GM03348 (cell line): ENCODE measurements around the gene ZNF835.
"Not testable (repeated sequence)": the region's sequence is repeated elsewhere in the genome, so short reads cannot be mapped to it uniquely, and the experiment has no call there.

Source experiments
- DNase-seq: peaks from one replicate; pipeline ENCODE4 v3.0.0; 2012; ENCODE audit warnings: low spot score

ZNF835 gene

DNA sequence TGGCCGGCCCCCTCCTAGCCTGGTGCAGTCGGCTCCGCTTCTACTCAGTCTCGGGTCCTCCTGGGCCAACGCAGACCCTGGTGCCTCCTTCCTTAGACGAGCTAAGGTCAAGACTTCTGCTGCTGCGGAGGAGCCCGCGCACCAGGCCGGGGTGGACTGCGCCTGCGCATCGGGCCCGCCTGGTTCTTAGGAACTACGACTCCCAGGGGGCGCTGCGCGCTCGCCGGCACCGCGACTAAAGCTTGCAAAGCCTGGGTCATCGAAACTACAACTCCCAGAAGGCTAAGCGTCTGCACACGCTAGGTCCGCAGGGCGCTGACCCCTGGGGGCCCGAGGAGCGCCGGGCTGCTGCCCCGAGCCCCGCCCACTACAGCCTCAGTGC, at the start of gene ZNF835:
ZNF835 (minus strand) TSS at position 145 of the 382 bp plus-strand sequence. CDS start 6,559 bp downstream, outside the sequence.
- peak; percentile 36 for DNase-seq

DNA sequence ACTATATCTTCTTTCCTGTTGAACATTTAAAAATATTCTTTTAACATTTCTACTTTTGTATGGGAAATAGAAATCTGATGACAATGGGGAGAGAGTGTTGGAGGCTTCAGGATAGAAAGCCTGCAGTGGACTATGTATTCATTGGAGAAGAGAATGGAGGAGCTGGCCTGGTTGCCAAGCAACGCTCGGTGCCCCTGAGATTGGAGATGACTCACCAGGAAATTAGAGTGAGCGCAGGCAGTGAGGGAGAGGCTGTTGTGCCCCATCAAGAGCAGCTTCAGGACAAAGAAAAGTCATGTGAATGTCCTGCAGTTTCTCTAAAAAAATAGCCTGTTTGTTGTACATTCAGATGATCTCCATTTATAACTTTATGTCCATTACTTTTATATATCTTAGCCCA, 48.7 kb upstream of the ZNF835 start:
- DNase-seq = no peak

DNA sequence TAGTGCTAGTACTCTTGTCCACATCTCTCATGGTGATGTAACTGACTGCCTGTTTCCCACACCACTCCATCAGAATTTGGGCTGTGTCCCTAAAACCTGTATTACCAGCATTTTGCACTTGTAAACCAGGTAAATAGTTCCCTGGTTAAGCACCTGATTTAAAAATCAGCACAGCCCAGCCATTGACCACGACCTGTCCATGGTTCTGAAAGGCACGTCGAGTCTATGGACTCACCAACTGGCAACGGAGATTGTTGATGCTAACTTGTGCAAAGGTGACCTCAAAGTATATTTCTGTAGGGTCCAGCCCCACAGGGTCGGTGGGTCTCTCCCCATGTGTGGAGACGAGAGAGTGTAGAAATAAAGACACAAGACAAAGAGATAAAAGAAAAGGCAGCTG, 46.7 kb upstream of the ZNF835 start:
- no peak for DNase-seq

DNA sequence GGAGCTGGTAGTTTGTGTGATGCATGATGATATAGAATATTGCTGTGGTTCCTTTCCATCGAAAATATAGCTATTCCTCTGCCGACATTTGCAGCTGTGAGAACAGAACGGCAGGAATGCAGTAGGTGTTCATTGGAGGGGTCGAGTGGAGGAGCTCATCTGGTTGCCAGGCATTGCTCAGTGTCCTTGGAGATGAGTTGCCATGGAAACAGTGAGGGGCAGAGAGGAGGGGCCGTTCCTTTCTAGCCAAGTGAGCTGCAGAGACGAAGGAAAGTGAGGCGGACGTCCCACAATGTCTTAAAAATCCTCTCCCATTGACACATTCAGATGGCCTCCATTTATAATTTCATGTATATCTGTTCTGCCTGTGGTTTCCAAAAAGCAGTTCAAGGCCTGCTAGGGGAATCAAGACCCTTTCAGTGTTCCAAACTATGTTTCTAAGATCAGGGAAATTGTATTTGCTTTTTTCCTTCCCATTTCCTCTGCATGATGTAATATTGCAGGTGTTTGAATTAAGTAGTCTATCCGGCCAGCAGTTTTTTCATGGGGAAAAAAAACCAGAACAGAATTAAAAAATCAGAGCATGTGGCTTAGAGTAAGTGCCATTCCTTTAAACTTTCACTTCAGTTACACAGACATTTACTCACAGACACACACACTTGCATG, 41.2 kb upstream of the ZNF835 start:
- no peak for DNase-seq

DNA sequence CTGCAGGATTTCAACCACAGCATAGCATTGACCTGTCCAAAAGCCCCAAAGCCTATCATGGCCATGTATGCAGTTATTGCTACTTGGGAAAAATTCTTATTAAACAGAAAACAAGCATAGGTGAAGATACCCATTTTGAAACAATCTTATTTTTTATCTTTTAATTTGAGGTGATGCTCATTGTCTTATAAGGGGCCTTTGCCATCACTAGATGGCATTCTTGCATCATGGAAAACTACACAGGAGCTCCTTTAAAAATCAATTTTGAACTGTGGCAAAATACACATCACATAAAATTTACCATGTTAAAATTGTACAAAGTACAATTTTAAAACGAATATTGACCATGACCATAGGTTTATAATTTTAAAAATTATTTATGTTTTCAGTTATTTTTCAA, 38.9 kb upstream of the ZNF835 start:
- DNase-seq = no peak

DNA sequence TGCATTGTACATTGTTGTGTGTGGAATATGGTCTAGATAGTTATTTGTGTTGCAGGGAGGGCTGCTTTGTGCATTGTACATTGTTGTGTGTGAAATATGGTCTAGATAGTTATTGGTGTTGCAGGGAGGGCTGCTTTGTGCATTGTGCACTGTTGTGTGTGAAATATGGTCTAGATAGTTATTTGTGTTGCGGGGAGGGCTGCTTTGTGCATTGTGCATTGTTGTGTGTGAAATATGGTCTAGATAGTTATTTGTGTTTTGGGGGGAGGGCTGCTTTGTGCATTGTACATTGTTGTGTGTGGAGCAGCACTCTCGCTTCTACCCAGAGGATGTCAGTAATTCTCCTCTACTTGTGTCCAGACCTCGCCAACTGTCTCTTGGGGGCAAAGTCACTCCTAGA, 36.3 kb upstream of the ZNF835 start:
- no peak for DNase-seq

DNA sequence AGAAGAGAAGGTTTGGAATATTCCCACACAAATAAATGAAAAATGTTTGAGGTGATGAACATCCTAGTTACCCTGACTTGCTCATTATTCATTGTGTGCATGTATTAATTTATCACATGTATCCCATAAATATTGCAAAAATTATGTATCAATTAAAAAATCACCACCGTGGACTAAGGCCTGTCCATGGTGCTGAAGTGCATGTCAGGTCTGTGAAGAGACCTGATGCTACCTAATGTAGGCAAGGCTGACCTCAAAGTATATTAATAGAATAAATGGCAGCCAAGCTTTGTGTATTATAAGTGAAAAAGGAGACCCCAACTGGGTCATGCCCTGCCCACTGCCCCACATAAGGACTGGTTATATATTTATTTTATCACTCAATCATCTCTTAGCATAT, 34.4 kb upstream of the ZNF835 start:
- DNase-seq = no peak

DNA sequence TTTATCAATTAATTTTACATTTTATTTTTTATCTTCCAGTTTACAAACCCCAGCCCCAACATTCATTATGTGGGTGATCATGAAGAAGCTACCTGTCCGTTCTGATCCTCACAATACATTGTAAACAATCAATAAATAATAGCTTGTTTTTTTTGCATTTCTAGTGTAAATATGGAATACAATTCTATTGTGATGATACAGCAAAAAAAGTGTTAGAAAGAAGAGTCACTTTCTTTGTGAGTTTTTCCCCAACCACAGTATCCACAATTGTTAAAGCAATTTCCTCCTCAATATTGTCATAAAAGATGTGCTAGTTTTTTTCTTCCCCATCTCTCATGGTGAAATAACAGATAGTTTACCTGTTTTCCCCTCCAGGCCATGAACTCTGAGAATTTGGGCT, 30.3 kb upstream of the ZNF835 start:
- no peak for DNase-seq

DNA sequence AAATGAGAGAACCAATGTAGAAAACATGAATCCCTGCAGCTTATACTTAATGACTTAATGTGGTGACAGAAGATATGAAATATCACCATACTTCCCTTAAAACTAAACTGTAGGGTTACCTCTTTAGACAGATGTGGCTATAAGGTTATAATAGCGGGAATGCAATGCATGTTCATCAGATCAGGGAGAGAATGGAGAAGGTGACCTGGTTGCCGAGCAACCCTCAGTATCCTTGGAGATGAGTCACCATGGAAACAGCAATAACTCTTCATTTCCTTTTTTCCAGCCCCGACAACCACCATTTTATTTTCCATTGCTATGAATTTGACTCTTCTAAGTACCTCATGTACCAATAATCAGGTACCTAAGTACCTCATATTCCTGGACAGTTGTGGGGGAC, 28.0 kb upstream of the ZNF835 start:
- no peak for DNase-seq

DNA sequence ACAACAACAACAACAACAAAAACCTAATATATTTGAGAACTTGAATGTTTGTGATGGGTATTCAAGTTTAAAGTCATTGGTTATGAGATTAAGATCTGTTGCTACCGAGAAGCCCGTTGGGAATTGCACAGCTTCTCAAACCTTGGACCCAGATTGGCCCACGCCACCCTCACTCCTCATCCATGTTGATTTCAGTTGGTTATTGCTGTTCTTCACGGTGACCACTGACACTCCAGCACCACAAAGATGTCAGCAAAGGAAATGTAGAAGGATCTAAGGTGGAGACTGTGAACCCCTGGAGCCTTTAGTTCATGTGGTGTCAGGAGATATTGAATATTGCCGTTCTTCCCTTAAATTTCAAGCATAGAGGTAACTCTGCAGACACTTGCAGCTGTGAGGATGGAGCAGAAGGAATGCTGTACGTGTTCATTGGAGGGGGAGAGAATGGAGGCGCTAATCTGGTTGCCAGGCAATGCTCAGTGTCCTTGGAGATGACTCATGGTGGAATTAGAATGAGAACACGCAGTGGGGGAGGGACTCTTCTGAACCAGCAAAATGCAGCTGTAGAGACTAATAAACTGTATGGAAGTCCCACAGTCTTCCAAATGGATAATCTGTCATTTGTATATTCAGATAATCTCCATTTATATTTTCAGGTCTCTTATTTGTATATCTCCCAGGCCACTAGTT, 20.8 kb upstream of the ZNF835 start:
- no peak for DNase-seq

DNA sequence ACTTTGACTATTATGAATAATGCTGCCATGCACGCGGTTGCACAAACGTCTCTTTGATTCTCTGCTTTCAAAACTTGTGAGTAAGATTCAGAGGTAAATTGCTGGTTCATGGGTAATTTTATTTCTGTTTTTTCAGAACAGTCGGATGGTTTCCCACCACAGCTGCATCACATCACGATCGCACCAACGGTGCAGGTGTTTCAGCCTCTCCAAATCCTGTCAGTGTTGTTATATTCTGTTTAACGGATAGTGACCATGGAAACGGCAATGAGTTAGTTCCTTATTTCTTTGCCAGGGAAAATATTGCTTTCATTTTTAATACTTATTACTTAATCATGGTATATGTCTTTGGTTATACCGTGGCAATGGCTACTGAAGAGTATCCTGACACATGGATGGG, 19.1 kb upstream of the ZNF835 start:
- DNase-seq = no peak

DNA sequence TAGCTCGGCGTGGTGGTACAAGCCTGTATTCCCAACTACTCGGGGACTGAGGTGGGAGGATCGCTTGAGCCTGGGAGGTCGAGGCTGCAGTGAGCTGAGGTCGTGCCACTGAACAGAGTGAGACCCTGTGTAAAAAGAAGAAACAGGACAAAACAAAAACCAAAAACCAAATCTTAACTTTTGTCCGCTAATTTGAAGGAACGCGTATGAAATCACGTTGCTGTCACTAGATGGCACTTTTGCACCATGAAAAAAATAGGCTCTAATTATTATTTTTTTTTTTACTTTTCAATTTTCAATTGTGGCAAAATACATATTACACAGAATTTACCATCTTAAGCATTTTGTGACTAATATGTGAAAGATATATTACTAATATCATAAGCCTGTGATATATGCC, 17.6 kb upstream of the ZNF835 start:
- DNase-seq = no peak

DNA sequence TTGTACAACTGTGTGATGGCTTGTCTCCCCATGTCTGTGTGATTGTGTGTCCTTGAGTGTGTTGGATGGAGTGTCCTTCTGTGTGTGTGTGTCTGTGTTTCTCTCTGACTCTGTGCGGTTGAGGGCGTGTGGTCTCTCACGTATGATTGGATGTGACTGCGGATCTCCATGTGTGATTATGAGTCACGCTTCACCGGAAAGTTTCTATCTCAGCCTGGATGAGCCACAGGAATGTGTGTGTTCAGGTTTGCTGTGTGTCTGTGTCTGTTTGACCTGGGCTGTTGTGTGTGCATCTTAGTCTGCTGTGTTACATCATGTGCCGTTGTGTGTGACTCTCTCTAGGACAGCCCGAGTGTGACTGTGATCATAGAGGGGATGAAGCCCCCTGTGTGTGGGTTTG, 15.5 kb upstream of the ZNF835 start:
- no peak for DNase-seq

DNA sequence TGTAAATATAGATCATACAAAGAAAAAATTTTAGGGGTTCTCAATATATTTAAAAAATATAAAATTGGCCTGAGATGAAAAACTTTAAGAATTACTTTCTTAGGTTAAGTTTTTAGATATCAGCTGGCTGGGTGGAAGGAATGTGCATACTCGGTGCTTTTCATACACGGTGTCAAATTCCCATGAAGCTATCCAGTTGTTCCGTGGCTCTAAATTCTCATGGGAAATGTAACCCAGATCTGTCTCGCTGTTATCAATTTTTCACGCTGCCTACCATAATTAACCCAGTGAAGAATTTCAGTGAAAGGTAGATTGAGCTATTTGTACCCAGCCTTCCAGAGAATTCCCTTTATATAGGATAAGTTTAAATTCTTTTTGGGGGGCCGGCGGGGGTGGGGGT, 11.6 kb upstream of the ZNF835 start:
- no peak for DNase-seq

DNA sequence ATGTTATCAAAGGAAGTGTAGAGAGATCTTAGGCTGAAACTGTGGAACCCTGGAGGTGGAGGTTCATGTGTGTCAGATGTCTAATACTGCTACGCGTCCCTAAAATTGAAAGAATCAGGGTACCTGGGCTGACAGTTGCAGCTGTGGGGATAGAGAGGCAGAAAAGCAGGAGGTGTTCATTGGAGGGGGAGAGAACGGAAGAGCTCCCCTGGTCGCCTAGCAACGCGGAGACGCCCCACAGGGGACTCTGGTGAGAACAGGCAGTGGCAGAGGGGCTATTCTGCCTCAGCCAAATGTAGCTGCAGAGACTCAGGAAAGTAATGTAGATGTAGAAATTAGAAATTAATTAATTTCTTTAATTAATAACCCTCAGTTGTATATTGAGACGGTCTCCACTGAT, 10.1 kb upstream of the ZNF835 start:
- no peak for DNase-seq

DNA sequence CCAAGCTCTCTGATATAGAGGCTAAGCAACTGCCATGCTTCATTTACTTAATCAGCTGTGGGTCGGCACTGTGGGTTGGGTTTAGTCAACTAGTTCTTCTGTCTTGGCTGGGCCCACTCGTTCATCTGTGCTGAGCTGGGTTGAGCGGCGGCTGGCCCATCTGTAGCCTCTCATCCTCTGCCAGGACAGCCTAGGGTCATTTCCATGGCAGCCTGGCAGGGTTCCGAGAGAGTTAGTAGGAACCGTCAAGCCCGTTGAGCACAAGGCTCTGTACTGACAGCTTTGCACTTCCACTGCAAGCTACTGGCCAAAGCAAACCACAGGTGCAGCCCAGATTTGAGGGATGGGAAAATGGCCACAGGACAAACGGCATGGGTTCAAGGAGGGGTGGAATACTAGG, 6.6 kb upstream of the ZNF835 start:
- DNase-seq = no peak

DNA sequence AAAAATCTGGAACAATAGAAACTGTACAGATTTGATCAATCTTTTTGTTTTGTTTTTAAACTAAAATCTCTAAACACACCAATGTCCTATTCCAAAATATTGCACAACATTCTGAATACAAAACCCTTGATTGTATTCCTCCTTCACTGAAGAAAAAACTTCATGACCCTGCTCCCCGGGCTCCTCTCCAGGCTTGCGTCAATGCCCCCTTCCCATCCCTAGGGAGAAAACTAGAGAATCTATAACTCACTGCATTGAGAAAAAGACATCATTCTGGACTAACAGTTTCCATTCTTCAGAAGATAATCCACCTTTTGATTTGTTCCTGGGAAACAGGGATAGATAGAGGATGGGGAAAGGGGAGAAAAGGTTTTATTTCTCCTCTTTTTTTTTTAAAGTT, 1.1 kb upstream of the ZNF835 start:
- not testable (repeated sequence) for DNase-seq

DNA sequence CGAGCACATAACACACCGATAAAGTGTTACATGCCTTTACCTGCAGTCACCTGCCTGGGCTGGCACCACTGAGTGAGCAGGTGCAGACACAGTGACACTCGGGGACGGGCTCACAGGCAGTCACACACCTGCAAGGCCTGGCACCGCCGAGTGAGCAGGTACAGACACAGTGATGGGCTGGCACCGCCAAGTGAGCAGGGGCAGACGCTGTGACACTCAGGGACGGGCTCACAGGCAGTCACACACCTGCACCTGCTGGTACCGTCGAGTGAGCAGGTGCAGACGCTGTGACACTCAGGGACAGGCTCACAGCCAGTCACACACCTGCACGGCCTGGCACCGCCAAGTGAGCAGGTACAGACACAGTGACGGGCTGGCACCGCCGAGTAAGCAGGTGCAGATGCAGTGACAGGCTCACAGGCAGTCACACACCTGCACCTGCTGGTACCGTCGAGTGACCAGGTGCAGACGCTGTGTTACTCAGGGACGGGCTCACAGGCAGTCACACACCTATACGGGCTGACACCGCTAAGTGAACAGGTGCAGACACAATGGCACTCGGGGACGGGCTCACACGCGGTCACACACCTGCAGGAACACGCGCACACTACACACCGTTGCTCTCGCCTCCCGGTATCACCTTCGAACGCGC, 470 bp downstream of the ZNF835 start:
- DNase-seq = no peak

DNA sequence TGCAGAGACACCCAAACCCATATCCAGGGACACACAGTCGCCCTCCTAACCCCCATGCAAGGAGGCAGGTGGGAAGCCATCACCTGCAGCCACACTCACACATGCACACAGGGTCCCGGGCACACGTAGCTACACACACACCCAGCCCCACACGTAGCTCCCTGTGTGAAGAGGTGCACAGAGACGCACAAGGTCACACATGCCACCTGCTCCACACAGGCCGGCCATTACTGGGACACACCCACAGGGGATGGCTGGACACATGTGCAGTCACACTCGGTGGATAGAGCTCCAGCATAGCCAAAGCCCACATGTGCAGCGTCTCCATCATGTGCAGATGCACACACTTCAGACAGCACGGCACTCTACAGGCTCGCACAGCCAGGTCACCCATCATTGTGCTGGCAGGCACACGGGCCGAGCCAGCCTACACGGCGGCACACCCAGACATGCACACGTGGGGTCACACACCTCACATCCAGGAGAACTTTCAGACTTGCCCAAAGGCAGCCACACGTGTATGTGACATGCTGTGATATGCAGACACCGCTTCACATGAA, 1.1 kb downstream of the ZNF835 start:
- DNase-seq = no peak

DNA sequence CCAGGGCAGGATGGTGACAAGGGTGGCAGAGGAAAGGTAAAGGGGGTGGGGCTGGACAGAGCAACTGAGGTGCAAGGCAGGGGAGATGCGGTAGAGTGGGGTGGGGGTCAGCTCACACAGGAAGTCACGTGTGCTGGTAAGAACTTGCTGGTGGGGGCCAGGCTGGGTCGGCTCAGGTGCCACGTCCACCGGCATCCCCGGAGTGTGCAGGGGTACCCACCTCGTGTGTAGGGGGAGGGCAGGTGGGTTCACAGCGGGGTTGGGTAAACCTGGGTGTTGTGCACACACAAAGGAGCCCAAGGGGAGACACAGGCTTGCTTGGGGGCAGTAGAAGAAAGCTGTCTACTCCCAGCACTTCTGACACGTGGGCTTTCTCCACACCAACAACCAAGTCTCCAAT, 2.9 kb downstream of the ZNF835 start:
- no peak for DNase-seq

DNA sequence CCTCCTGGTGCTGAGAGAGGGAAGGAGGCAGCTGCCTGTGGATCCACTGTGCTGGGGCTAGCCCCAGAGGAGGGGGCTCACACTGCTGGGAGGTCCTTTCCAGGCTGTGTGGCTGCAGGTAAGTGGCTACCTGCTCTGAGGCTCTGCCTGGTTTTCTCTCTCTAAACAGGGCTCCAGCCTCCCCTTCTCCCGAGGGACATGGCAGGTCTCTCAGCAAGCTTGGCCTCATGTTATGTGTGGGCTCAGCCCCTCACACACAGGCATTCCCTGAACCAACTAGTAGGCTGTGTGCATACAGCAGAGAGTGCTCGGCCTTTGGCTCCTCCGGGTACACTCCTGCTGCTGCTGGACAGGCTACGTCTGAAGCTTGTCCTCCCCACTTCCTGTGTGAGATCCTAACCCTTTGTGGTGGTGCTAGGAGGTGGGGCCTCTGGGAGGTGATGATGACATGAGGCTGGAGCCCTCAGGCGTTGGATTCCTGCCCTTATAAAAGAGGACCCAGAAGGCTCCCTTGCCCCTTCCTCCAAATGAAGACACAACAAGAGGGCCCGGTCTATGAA, 4.2 kb downstream of the ZNF835 start:
- no peak for DNase-seq

DNA sequence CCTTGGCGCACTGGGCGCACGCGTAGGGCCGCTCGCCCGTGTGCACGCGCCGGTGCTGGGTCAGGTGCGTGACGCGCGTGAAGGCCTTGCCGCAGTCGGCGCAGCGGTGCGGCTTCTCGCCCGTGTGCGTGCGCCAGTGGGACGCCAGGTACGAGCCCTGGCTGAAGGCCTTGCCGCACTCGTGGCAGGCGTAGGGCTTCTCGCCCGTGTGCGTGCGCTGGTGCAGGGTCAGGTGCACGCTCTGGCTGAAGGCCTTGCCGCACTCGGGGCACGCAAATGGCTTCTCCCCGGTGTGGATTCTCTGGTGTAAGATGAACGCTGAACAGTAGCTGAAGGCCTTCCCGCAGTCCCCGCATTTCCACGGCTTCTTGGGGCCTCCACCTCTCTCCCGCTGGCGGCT, 7.0 kb downstream of the ZNF835 start:
- no peak for DNase-seq

DNA sequence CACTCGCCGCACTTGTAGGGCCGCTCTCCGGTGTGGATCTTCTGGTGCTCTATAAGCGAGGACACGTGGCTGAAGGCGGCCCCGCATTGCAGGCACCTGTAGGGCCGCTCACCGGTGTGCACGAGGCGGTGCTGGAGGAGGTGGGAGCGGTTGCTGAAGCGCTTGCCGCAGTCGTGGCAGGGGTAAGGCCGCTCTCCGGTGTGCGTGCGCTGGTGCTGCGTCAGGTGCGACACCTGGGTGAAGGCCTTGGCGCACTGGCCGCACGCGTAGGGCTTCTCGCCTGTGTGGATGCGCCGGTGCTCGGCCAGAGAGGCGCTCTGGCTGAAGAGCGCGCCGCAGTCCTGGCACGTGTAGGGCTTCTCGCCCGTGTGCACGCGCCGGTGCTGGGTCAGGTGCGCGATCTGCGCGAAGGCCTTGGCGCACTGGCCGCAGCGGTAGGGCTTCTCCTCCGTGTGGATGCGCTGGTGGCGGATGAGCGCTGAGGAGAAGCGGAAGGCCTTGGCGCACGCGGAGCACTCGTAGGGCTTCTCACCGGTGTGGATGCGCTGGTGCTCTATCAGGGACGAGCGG, 7.5 kb downstream of the ZNF835 start:
- no peak for DNase-seq
